Measurements from ENCODE around the gene ISG15.
"Not testable (repeated sequence)": the region's sequence is repeated elsewhere in the genome, so short reads cannot be mapped to it uniquely, and the experiment has no call there.

DNA sequence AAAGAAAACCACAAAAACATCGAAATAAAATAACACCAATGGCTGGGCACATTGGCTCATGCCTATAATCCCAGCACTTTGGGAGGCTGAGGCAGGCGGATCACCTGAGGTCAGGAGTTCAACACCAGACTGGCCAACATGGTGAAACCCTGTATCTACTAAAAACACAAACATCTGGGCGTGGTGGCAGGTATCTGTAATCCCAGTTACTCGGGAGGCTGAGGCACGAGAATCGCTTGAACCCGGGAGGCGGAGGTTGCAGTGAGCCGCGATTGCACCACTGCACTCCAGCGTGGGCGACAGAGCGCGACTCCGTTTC, 44.4 kb downstream of the ISG15 start:
- TF ChIP-seq POLR2AphosphoS5 (IDR thresholded peaks at IDR 0.05; ENCODE audit: low read depth, low read length); TAF1 (IDR thresholded peaks at IDR 0.05; ENCODE audit: borderline replicate concordance, low read depth, low read length); FOXM1 (IDR thresholded peaks at IDR 0.05; ENCODE audit: low read depth): not testable (repeated sequence)
- TF ChIP-seq, protein P1, sequence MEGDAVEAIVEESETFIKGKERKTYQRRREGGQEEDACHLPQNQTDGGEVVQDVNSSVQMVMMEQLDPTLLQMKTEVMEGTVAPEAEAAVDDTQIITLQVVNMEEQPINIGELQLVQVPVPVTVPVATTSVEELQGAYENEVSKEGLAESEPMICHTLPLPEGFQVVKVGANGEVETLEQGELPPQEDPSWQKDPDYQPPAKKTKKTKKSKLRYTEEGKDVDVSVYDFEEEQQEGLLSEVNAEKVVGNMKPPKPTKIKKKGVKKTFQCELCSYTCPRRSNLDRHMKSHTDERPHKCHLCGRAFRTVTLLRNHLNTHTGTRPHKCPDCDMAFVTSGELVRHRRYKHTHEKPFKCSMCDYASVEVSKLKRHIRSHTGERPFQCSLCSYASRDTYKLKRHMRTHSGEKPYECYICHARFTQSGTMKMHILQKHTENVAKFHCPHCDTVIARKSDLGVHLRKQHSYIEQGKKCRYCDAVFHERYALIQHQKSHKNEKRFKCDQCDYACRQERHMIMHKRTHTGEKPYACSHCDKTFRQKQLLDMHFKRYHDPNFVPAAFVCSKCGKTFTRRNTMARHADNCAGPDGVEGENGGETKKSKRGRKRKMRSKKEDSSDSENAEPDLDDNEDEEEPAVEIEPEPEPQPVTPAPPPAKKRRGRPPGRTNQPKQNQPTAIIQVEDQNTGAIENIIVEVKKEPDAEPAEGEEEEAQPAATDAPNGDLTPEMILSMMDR (IDR thresholded peaks at IDR 0.05): not testable (repeated sequence)
